ENCODE measurements around the gene SREK1IP1.

SREK1IP1 gene

DNA sequence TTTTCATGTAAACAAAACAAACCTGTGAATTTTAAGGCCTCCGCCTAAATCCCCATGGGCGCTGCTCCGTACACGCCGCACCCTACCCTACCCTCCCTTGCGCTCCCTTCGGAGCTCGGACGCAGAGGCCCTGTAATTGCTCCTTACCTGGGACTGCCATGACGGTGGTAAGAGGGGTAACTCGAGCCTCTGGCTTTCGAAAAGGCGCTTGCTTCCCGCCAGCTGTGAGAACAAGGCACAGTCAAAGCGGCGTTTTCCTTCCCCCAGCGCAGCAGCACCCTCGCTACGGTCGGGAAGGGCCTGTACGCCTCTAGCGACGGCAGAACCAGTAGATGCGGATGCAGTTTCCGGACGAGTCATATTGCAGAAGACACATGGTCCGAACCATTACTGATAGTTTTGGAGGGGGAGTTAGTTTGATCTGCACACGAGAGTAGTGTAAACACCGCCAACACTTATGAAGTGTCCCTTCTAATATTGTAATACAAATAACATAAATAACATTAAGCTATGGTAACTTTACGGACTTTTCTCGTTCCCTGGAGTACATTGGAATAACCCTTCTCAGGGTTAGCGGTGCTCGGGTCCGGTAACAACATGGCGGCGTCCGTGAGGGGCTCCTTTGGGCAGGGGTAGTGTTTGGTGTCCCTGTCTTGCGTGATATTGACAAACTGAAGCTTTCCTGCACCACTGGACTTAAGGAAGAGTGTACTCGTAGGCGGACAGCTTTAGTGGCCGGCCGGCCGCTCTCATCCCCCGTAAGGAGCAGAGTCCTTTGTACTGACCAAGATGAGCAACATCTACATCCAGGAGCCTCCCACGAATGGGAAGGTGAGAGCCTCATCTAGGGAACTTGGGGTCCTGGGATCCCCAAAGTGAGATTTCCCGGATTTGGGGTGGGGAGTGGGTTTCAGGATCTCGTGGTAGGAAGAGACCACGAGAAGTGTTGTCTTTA, at the start of gene SREK1IP1, which contains the start of gene CWC27:
Gene SREK1IP1, minus strand, starts transcription at position 334 of the 955 bp plus-strand sequence. Its CDS starts 174 bp downstream, at position 160.
Gene CWC27, plus strand, starts transcription at position 573 of the 955 bp plus-strand sequence. Its CDS starts 217 bp downstream, at position 790.
- peak; percentile 92 for DNase-seq

GRCh38 chr5:64818245-64818644, 49.8 kb upstream of the SREK1IP1 start:
- DNase-seq = no peak

DNA sequence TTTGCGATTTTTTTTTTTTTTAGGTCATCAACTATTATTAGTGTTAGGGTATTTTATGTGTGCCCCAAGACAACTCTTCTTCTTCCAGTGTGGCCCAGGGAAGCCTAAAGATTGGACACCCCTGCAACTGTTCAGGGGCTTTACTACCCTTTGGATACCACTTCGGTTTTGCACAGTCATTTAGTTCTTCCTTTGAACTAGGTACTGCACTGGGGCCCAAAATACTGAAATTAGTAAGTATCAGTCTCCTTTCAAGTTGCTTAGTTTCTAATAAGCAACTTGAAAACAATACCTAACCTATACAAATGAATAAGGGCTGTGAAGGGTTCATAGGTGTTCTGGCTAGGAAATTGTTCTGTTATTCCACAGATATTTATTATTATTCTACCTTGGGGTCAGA, 45.6 kb upstream of the SREK1IP1 start:
- no peak for DNase-seq

DNA sequence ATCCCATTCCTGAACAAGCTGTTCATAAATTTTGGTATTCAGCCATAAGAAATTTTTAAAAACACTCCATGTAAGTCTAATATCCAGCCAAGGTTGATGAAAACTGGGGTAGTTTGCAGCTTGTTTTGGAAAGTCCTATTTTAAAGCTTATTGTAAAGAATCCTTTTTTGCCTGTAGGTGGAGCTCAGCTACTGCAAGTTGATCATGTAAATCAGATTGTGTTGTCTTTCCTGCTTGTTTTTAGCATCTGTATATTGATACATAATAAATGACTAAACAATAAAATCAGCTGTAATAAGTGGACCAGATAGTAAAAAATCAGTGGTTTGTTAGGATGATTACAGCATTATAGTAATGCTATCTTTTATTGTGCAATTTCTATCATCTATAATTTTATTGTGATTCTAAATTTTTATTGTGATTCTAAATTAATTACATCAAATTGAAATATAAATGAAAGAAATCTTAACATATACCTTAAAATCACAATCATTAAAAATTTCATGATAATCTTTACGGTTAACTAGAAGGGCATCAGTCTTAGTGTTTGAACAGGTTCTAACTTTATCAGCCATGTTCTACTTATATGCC, 42.7 kb upstream of the SREK1IP1 start:
- no peak for DNase-seq

- no peak for DNase-seq
Measured at GRCh38 chr5:64807520-64807919, 39.0 kb upstream of the SREK1IP1 start.

GRCh38 chr5:64806537-64806936, 38.0 kb upstream of the SREK1IP1 start:
- no peak for DNase-seq

GRCh38 chr5:64800926-64801325, 32.4 kb upstream of the SREK1IP1 start:
- DNase-seq = no peak

DNA sequence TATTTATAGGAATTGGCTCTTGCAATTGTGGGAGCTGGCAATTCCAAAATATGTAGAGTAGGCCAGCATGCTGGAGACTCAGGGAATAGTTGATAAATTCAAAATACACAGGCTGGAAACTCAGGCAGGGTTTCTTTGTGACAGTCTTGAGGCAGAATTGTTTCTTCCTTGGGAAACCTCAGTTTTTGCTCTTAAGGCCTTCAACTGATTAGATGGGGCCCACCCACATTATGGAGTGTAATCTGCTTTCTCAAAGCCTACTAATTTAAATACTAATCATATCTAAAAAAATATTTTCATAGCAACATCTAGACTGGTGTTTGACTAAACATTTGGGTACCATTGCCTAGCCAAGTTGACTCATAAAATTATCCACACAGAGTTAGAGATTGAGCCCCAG, 27.8 kb upstream of the SREK1IP1 start:
- DNase-seq = no peak

DNA sequence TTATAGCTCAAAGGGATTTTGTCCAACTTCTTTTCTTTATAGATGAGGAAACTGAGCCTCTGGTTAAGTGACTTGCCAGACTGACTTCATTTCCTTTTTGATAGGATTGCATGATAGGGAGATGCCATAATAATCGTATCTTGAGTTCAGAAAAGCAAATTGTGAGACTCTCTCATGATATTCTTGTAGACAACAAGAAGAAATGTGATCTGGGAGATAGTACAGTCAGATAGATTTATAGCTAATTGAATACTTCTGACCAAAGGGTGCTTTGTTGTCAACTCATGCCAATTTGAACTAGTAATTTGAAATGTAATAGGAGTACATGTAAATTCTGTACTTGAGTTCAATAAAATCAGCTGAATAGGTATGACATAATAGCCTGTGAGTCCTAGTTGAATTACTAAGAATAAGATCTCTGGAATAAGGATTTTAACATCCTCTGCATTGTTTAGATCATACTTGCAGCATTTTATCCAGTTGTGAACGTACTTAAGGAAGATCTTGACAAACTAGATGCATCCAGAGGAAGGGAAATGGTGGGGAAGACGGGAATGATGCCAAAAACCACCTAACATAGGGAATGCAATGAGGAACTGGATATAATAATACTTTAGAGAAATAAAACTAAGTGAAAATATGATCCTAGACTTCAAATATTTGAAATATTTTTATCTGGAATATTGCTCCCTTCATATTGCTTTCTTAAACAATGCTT, 25.7 kb upstream of the SREK1IP1 start:
- DNase-seq = no peak

DNA sequence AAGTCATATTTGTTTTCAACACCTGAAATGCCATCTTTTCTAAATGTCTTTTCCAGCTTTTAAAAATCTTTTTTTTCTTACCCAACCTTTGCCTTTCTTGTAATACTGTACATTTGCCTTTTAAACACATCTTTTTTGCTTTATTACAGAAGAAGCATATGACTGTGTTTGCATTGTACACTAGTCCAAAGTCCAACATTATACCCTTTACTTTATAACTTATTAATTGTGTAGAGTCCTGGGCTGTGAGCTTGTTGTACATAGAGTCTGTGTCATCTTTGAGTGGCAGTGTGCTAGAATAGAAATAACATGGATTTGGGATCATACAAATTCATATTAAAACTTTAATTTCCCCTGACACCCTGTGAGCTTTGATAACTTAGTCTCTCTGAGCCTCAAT, 24.0 kb upstream of the SREK1IP1 start:
- DNase-seq = no peak

DNA sequence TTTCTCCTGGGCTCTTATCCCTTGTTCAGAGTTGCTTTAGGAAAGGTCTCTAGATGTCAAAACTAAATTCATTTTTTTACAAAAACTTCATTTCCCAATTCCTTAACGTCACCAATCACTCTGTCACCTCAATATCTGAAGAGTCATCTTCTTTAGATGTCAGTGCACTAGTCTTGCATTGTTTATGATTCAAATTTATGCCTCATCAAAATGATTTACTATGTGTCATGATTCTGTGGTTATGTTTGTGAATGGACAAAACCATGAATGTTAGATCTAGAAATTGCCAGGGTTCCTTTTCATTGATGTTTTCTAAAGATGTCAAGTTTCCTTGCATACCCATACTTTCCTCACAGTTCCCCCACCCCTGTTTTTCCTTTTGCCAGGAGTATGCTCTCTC, 21.7 kb upstream of the SREK1IP1 start:
- DNase-seq = no peak

DNA sequence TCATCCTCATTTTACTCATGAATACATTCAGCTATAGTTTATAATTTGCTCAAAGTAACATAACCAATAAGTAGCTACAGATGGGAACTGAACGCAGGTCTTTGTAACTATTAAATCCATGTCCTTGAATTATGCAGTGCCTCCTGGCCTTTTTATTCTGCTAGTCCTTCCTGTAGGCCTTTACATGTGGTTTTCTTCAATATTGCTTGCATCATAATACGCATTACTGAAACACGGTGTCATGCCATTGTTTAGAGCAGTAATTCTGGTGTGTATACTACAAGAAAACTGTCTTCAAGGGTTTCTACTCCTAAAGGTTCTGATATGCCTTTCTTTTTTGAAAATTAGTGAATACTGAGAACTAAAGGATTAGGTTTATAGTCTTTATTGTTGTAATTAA, 21.0 kb upstream of the SREK1IP1 start:
- no peak for DNase-seq

DNA sequence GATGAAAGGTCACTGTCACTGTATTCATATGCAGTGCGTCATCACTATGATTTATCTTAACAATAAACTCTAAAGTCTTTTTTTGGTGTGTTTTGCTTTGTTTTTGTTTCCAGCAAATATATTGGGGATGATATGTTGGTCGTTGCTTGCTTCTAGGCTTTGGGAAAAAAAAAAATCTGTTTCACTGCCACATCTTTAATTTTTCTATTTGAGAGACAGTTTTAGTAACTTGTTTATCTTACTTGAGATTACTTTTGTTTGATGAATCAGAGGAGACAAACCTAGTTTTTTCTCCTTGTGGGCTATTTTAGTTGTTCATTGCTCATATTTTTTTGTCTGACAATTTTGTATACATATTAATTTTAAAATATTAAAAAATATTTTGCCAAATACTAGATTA, 19.7 kb upstream of the SREK1IP1 start:
- DNase-seq = no peak

- DNase-seq = no peak
Measured at GRCh38 chr5:64786372-64786771, 17.9 kb upstream of the SREK1IP1 start.

DNA sequence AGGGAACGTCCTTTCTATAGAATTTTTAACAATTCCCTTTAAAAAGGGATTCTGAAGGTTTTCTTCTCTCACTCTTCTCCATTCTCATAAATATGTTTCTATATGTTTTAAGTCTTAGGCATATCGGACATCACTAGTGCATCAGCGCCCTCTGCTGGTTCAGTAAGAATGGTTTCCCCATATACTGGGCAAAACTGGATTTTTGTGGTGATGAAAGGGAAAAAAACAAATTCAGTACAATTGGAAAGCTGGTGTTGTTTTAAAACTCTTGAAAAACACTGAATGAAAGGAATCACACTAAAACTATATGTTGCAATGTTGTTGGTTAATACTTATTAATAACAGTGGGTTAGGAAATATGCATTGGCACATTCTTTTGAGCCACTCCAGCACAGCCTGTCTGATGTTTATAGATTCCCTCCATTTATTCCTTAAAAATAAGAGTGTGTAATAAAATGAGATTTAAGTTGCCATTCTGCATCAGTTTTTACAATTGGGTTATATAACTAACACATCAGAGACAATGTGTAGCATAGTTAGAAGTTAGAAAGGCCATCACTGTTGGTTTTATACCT, 16.0 kb upstream of the SREK1IP1 start:
- peak; percentile 86 for DNase-seq

DNA sequence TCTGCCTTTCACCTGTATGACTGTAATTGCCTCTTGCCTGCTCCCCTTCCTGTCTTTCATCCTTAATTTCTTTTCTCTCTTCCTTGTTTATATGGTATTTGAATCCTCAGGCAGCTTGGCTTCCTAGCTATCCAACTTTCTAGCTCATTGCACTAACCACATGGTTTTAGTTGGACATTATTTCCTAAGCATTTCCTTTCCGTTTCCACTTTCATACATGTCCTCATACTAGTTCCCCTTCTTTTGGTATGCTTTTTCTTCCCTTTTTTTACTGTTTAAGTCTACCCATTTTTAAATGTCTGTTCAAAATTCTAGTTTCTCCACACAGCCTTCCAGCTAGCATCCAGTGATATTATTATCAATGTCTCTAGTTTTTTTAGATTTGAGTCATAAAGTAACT, 6.8 kb upstream of the SREK1IP1 start:
- DNase-seq = no peak

GRCh38 chr5:64773533-64773932, 5.0 kb upstream of the SREK1IP1 start:
- DNase-seq = no peak

GRCh38 chr5:64771736-64772135, 3.2 kb upstream of the SREK1IP1 start:
- no peak for DNase-seq

- no peak for DNase-seq
Measured at GRCh38 chr5:64769855-64770254, 1.4 kb upstream of the SREK1IP1 start.

DNA sequence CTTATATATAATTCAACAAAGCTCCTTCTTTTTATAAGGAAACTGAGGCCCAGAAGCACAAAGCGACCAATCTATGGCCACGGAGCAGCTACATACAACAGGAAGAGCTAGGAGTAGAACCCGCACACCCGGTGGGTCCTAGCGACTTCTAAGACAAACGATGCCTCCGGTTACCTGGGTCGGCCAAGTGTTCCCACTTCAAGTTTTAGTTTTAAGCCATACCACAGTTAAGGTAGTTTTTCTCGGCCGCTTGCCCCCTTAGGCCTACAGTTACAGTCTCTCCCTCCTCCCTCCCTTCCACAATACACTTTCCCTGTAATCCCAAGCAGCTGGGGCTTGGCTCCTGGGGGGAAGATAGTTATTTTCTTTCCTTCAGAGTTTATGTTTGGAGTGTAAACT, 533 bp downstream of the SREK1IP1 start:
- DNase-seq = peak; percentile 64

GRCh38 chr5:64766941-64767340, 1.6 kb downstream of the SREK1IP1 start:
- no peak for DNase-seq

- no peak for DNase-seq
Measured at GRCh38 chr5:64765804-64766504, 2.5 kb downstream of the SREK1IP1 start.

Measured in activated effector memory CD4-positive, alpha-beta T cell treated with anti-CD3 and anti-CD28 coated beads, Interleukin-2, amount 50 U/mL, for 16 hours (primary cell).